ENCODE results near the gene FTCDNL1. TPM values are rescaled to one million over a fixed set of nuclear protein-coding genes. Genes with fewer than 3 reads are reported as not detected.

The FTCDNL1 gene
- total RNA-seq, 1 experiment from 2014 or later, result 2.0 TPM

GRCh38 chr2:199765646-199766045, 85.3 kb downstream of the FTCDNL1 start:
- Mint-ChIP-seq H3K4me1 (peaks cover 4% of the 10 kb centered on the region in 2 experiments), H3K27ac (no peak overlapping the region), H3K4me3 (no peak overlapping the region), H3K9me3 (no peaks in the 10 kb centered on the region), H3K27me3 (ENCODE audit: low read depth) (peaks cover 3% of the 10 kb centered on the region; the same call in 1 of the 2 replicates), H3K36me3 (ENCODE audit: insufficient read depth in 1 of 3, low read depth in 3 of 3) (no peaks in the 10 kb centered on the region)
- Histone ChIP-seq H3K79me1 (ENCODE audit: insufficient read depth, low read depth, low read length, poor library complexity, severe bottlenecking) (no peaks in the 10 kb centered on the region), H3K9ac (ENCODE audit: extremely low read depth, insufficient read length, low read length) (no peak overlapping the region), H3K27me3 (ENCODE audit: insufficient read depth, low read length) (no peaks in the 10 kb centered on the region), H3K79me2 (ENCODE audit: insufficient read depth, low read length) (no peaks in the 10 kb centered on the region), H3K23me2 (ENCODE audit: insufficient read length, low read depth, low read length, poor library complexity, severe bottlenecking) (no peaks in the 10 kb centered on the region), H4K91ac (ENCODE audit: insufficient read length, low read depth, low read length) (no peak overlapping the region), H2BK5ac (ENCODE audit: insufficient read length, low read length) (no peak overlapping the region), H3K56ac (ENCODE audit: insufficient read length, low read depth, low read length) (no peak overlapping the region), H3K9me3 (ENCODE audit: control insufficient read depth, low read depth, low read length) (no peaks in the 10 kb centered on the region), H2AFZ (ENCODE audit: low read length) (no peak overlapping the region), H4K8ac (replicated peaks; ENCODE audit: insufficient read length, low read depth, low read length) (no peak overlapping the region), H3K4me1 (ENCODE audit: insufficient read depth, low read length) (no peaks in the 10 kb centered on the region), H3T11ph (ENCODE audit: low read length) (no peak overlapping the region), H2BK20ac (ENCODE audit: low read depth, low read length, poor library complexity, severe bottlenecking) (no peak overlapping the region), H3K4me2 (ENCODE audit: insufficient read depth, insufficient read length, low read length) (no peak overlapping the region), H3K18ac (ENCODE audit: insufficient read length, low read depth, low read length) (no peak overlapping the region), H2AK5ac (ENCODE audit: insufficient read length, low read length) (no peak overlapping the region), H2BK120ac (ENCODE audit: low read depth, low read length, poor library complexity, severe bottlenecking) (no peak overlapping the region), H4K5ac (ENCODE audit: insufficient read length, low read depth, low read length) (no peak overlapping the region), H3K27ac (ENCODE audit: insufficient read length, low read depth, low read length) (no peak overlapping the region), H4K20me1 (ENCODE audit: control insufficient read depth, insufficient read depth, insufficient read length) (no peaks in the 10 kb centered on the region), H2BK12ac (ENCODE audit: insufficient read length, low read depth, low read length) (no peak overlapping the region), H3K4ac (ENCODE audit: low read depth, low read length) (no peak overlapping the region), H3K14ac (ENCODE audit: insufficient read depth, low read length) (no peak overlapping the region), H2BK15ac (ENCODE audit: low read depth, low read length) (no peak overlapping the region), H3K23ac (ENCODE audit: insufficient read length, low read depth, low read length) (no peak overlapping the region)
- no CpG with 5 or more reads among the region's 5 CpGs for WGBS (ENCODE audit: extremely low coverage, insufficient read length, low lambda C conversion rate)
- no peak for DNase-seq
- TF ChIP-seq CTCF (conservative IDR thresholded peaks at IDR 0.05), result no peak

Data from H9 (cell line).